ENCODE data around the gene ANO4.

The ANO4 gene

GRCh38 chr12:100830003-100830795 lies 35.6 kb downstream of the ANO4 start:
- no peak for TF ChIP-seq CTCF (conservative IDR thresholded peaks at IDR 0.05; ENCODE audit: low read length)
- peak; percentile 5 for DNase-seq (ENCODE audit: low read depth)
- H3K4me3 ChIP-seq (ENCODE audit: low read length): no peak overlapping the region

GRCh38 chr12:100833282-100833681 lies 38.7 kb downstream of the ANO4 start:
- no peak overlapping the region for H3K4me3 ChIP-seq (ENCODE audit: low read length)
- DNase-seq (ENCODE audit: low read depth): no peak
- no peak for TF ChIP-seq CTCF (conservative IDR thresholded peaks at IDR 0.05; ENCODE audit: low read length)

GRCh38 chr12:100840748-100841147 lies 46.2 kb downstream of the ANO4 start:
- no peak for DNase-seq (ENCODE audit: low read depth)
- H3K4me3 ChIP-seq (ENCODE audit: low read length): no peak overlapping the region
- TF ChIP-seq CTCF (conservative IDR thresholded peaks at IDR 0.05; ENCODE audit: low read length): no peak

GRCh38 chr12:100842156-100842555 lies 47.6 kb downstream of the ANO4 start:
- no peak for DNase-seq (ENCODE audit: low read depth)
- H3K4me3 ChIP-seq (ENCODE audit: low read length): no peak overlapping the region
- no peak for TF ChIP-seq CTCF (conservative IDR thresholded peaks at IDR 0.05; ENCODE audit: low read length)

GRCh38 chr12:100843061-100843460 lies 48.5 kb downstream of the ANO4 start:
- H3K4me3 ChIP-seq (ENCODE audit: low read length): no peak overlapping the region
- TF ChIP-seq CTCF (conservative IDR thresholded peaks at IDR 0.05; ENCODE audit: low read length): no peak
- DNase-seq (ENCODE audit: low read depth): no peak

GRCh38 chr12:100845095-100845494 lies 50.5 kb downstream of the ANO4 start:
- TF ChIP-seq CTCF (conservative IDR thresholded peaks at IDR 0.05; ENCODE audit: low read length): no peak
- no peak overlapping the region for H3K4me3 ChIP-seq (ENCODE audit: low read length)
- DNase-seq (ENCODE audit: low read depth): no peak

- H3K4me3 ChIP-seq (ENCODE audit: low read length): no peak overlapping the region
- DNase-seq (ENCODE audit: low read depth): no peak
- TF ChIP-seq CTCF (conservative IDR thresholded peaks at IDR 0.05; ENCODE audit: low read length): no peak
Observed at GRCh38 chr12:100851637-100852036, 57.1 kb downstream of the ANO4 start.

Data from AG10803 (cell line).